ENCODE measurements around the gene THSD7A. TPM values are rescaled to one million over a fixed set of nuclear protein-coding genes. Genes with fewer than 3 reads are reported as not detected.

Gene THSD7A
- total RNA-seq = 1.1 and 1.5 TPM in 2 replicates

GRCh38 chr7:11831736-11832495 lies at the start of gene THSD7A:
Gene THSD7A, minus strand, starts transcription at chr7:11832198. Its CDS starts 252 bp downstream, at chr7:11831946.

Measured in aortic smooth muscle cell (primary cell).